Muscle layer of duodenum (tissue), 2 donors: ENCODE measurements around the gene TRIM50.
A peak's percentile ranks its signal among the peaks of the same experiment; 100 is the strongest.
"Not testable (repeated sequence)": the region's sequence is repeated elsewhere in the genome, so short reads cannot be mapped to it uniquely, and the experiment has no call there.

Experiments
- H3K27ac ChIP-seq: one replicate; pipeline ENCODE4 v1.7.0; 2013; ENCODE audit warnings: mild to moderate bottlenecking, low read length
- H3K27me3 ChIP-seq: one replicate; pipeline ENCODE4 v1.7.0; 2013; ENCODE audit warnings: low read depth, mild to moderate bottlenecking, control low read depth, low read length
- H3K36me3 ChIP-seq, 2 donors: one replicate each; pipeline ENCODE4 v1.7.0; 2013; ENCODE audit warnings: low read length in 2 of 2, control low read depth in 1 of 2, mild to moderate bottlenecking in 1 of 2; ENCODE audit not compliant: insufficient read depth in 2 of 2, control insufficient read depth in 1 of 2
- H3K4me1 ChIP-seq, 2 donors: one replicate each; pipeline ENCODE4 v1.7.0; 2013; ENCODE audit warnings: low read length in 2 of 2, mild to moderate bottlenecking in 2 of 2, control low read depth in 1 of 2, moderate library complexity in 1 of 2; ENCODE audit not compliant: insufficient read depth in 2 of 2, control insufficient read depth in 1 of 2
- H3K4me3 ChIP-seq, 2 donors: one replicate each; pipeline ENCODE4 v1.7.0; 2013; ENCODE audit warnings: low read length in 2 of 2, low read depth in 1 of 2, mild to moderate bottlenecking in 1 of 2
- H3K9me3 ChIP-seq, 2 donors: one replicate each; pipeline ENCODE4 v1.7.0; 2013; ENCODE audit warnings: low read length in 2 of 2, control low read depth in 1 of 2, mild to moderate bottlenecking in 1 of 2; ENCODE audit not compliant: control insufficient read depth in 1 of 2
- donor health status: healthy.

Gene TRIM50

DNA sequence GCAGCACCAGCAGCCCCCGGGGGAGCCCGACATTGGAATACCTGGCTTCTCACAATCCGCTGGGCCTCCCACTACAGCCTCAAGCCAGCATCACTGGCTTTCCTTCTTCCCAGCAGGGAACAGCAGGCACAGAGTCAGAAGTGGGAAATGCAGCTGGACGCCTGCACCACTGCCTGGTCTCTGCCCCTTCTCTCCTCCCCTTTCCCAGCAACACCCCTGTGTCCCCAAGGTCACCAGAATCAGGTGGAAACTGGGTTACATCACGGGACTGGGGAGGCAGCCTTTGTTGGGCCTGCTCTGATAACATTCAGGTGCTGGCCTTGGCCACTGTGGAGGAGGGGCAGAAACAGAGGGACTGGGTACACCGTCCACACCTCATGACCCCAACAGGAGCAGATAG lies 2.5 kb downstream of the TRIM50 start:
- H3K27ac ChIP-seq, H3K4me3 ChIP-seq, H3K9me3 ChIP-seq, H3K36me3 ChIP-seq, H3K27me3 ChIP-seq, H3K4me1 ChIP-seq: not testable (repeated sequence)

- not testable (repeated sequence) for H3K9me3 ChIP-seq, H3K27me3 ChIP-seq, H3K36me3 ChIP-seq, H3K27ac ChIP-seq, H3K4me1 ChIP-seq
- peak overlapping the region in 1 of 2 donors; percentile 54 for H3K4me3 ChIP-seq
Observed at GRCh38 chr7:73324081-73324845, 3.6 kb downstream of the TRIM50 start.

DNA sequence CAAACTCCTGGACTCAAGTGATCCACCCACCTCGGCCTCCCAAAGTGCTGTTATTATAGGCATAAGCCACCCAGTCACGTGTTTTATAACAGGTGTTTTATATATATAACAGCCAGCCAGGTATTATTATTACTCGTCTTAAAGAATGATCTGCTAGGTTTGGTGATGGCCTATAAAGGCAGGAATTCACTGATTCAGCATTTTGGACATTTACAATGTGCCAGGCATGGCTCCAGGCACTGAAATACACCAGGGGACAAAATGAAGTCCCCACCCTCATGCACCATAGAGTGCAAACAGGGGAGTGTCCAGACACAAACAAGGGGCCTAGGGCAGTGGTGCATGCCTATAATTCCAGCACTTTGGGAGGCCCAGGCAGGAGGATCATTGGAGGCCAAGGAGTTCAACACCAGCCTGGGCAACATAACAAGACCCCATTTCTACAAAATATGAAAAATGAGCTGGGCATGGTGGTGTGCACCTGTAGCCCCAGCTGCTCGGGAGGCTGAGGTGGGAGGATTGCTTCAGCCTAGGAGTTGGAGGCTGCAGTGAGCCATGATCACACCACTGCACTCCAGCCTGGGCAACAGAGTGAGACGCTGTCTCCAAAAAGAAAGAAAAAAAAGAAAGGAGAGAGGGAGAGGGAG lies 4.3 kb downstream of the TRIM50 start:
- H3K36me3 ChIP-seq, H3K27me3 ChIP-seq, H3K4me1 ChIP-seq, H3K27ac ChIP-seq, H3K9me3 ChIP-seq: not testable (repeated sequence)
- peak overlapping the region in 1 of 2 donors; percentile 54 for H3K4me3 ChIP-seq

- not testable (repeated sequence) for H3K27me3 ChIP-seq, H3K9me3 ChIP-seq, H3K4me3 ChIP-seq, H3K4me1 ChIP-seq, H3K27ac ChIP-seq, H3K36me3 ChIP-seq
Observed at GRCh38 chr7:73320009-73320408, 7.9 kb downstream of the TRIM50 start.

DNA sequence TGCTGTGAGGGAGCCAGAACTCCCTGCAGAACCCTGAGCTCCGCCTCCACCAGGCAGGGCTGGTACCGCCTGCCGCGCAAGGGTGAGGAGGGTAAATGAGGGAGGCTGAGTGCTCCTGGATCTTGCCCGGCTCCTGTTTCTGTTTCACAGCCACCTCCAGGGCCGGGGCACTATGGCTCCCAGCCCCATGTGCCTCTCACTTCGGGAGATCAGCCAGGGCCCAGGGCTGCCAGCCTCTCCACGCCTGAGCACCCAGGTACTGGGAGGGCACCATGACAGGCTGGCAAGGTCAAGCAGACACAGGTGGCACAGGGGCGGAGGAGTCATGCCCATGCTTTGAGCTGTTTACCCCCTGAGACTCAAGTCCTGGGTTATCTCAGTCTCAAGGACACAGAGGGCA lies 8.3 kb downstream of the TRIM50 start:
- not testable (repeated sequence) for H3K4me1 ChIP-seq, H3K27ac ChIP-seq

GRCh38 chr7:73318656-73319204 lies 9.2 kb downstream of the TRIM50 start:
- not testable (repeated sequence) for H3K9me3 ChIP-seq, H3K36me3 ChIP-seq, H3K4me1 ChIP-seq, H3K4me3 ChIP-seq, H3K27me3 ChIP-seq, H3K27ac ChIP-seq

More for the DNA sequence above, 8.3 kb downstream of the TRIM50 start:
- H3K27me3 ChIP-seq, H3K4me3 ChIP-seq, H3K36me3 ChIP-seq, H3K9me3 ChIP-seq: not testable (repeated sequence)

DNA sequence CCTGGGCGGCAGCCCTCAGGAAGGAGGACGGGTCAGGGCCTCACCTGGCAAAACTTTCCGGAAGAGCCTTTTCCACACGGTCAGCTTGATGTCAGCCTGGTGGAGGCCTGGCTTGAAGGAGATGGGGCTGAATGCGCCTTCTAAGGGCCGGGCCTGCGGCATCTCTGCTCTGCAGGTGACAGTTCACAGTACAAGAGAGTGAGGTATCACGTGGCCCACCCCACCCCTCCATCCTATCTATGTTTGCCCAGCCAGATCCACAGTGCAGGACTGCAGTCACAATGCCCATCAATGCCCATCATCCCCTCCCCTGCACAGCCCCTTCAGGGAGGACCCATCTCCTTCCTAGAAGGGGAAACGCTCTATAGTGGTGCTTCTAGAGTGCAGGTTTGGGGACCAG lies 11.4 kb downstream of the TRIM50 start:
- Histone ChIP-seq H3K9me3 (no peaks in the 10 kb centered on the region), H3K4me1 (no peaks in the 10 kb centered on the region), H3K27me3 (no peaks in the 10 kb centered on the region), H3K36me3 (no peaks in the 10 kb centered on the region), H3K27ac (no peak overlapping the region), H3K4me3 (no peak overlapping the region)

DNA sequence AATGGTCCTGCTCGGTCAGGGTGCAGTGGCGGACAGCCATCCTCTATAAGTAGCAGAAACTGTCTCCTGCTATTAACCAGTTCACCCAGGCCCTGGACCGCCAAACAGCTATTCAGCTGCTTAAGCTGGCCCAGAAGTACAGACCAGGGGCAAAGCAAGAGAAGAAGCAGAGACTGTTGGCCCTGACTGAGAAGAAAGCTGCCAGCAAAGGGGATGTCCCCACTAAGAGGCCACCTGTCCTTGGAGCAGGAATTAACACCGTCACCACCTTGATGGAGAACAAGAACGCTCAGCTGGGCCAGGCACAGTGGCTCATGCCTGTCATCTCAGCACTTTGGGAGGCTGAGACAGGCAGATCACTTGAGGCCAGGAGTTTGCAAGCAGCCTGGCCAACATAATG lies 13.6 kb downstream of the TRIM50 start:
- Histone ChIP-seq H3K9me3 (no peaks in the 10 kb centered on the region), H3K4me1 (no peaks in the 10 kb centered on the region), H3K27ac (no peak overlapping the region), H3K27me3 (no peaks in the 10 kb centered on the region), H3K36me3 (no peaks in the 10 kb centered on the region), H3K4me3 (no peak overlapping the region)

DNA sequence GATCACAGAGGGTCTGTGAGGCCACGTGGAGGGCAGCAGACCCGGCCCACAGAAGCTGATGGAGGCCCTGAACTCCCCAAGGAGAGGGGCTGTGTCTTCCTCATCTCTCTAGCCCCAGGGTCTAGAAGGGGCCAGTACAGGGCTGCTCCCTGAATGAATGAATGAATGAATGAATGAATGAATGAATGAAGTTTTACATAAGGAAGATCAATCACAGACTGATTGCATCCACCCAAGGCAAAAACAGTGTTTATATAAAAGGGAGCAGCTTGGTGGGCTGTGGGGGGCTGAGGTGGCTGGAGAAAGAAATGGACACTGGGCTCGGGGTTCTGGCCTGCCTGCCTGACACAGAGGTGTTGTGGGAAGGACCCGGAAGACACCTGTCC lies 14.4 kb downstream of the TRIM50 start:
- no peak overlapping the region for H3K27ac ChIP-seq
- no peaks in the 10 kb centered on the region for H3K9me3 ChIP-seq
- no peaks in the 10 kb centered on the region for H3K27me3 ChIP-seq
- H3K4me3 ChIP-seq: no peak overlapping the region
- no peaks in the 10 kb centered on the region for H3K4me1 ChIP-seq
- H3K36me3 ChIP-seq: no peaks in the 10 kb centered on the region

- no peaks in the 10 kb centered on the region for H3K36me3 ChIP-seq
Observed at GRCh38 chr7:73312831-73313520, 14.9 kb downstream of the TRIM50 start.

GRCh38 chr7:73311421-73311820 lies 16.5 kb downstream of the TRIM50 start:
- H3K4me3 ChIP-seq, H3K9me3 ChIP-seq, H3K36me3 ChIP-seq, H3K27me3 ChIP-seq, H3K4me1 ChIP-seq, H3K27ac ChIP-seq: not testable (repeated sequence)

More at GRCh38 chr7:73312831-73313520, 14.9 kb downstream of the TRIM50 start:
- H3K4me1 ChIP-seq: no peaks in the 10 kb centered on the region
- no peak overlapping the region for H3K27ac ChIP-seq
- H3K4me3 ChIP-seq: no peak overlapping the region
- no peaks in the 10 kb centered on the region for H3K27me3 ChIP-seq
- H3K9me3 ChIP-seq: no peaks in the 10 kb centered on the region
